ENCODE measurements around the gene B3GNT3.

Gene B3GNT3, protein sequence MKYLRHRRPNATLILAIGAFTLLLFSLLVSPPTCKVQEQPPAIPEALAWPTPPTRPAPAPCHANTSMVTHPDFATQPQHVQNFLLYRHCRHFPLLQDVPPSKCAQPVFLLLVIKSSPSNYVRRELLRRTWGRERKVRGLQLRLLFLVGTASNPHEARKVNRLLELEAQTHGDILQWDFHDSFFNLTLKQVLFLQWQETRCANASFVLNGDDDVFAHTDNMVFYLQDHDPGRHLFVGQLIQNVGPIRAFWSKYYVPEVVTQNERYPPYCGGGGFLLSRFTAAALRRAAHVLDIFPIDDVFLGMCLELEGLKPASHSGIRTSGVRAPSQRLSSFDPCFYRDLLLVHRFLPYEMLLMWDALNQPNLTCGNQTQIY

DNA sequence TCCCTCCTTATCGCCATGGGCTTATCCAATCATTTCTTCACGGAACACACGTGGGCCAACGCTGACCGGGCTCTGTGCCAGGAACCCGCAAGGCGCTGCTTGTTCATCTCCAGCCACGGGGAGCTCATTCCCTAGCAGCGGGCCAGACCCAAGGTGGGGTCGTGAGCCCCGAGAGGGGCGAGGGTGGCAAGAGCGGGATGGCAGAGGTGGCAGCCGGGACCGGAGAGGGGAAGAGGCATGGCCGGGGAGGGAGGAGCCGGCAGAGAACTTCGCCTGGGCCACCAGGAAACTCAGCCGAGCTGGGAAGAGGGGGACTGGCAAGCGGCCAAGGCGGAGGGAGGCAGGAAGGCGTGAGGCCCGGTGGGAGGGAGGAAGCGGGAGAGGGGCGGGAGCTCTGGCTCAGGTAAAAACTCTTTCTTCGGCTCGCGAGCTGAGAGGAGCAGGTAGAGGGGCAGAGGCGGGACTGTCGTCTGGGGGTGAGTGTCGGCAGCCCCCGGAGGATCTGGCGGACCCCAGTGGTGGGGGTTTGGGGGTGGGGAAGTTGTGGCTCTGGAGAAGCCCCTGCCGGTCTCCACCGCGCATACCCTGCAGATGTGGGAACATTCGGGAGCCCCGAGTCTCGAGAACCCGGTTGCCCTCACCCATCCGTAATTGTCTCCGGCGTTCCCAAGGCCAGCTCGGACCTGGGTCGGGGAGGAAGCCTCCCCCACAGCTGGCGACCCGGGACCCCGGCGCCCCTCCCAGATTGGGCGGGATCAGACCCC, at the start of gene B3GNT3:
B3GNT3 (plus strand) TSS at position 408 of the 764 bp plus-strand sequence. CDS start 12,670 bp downstream, outside the sequence.
- no peak for DNase-seq

DNA sequence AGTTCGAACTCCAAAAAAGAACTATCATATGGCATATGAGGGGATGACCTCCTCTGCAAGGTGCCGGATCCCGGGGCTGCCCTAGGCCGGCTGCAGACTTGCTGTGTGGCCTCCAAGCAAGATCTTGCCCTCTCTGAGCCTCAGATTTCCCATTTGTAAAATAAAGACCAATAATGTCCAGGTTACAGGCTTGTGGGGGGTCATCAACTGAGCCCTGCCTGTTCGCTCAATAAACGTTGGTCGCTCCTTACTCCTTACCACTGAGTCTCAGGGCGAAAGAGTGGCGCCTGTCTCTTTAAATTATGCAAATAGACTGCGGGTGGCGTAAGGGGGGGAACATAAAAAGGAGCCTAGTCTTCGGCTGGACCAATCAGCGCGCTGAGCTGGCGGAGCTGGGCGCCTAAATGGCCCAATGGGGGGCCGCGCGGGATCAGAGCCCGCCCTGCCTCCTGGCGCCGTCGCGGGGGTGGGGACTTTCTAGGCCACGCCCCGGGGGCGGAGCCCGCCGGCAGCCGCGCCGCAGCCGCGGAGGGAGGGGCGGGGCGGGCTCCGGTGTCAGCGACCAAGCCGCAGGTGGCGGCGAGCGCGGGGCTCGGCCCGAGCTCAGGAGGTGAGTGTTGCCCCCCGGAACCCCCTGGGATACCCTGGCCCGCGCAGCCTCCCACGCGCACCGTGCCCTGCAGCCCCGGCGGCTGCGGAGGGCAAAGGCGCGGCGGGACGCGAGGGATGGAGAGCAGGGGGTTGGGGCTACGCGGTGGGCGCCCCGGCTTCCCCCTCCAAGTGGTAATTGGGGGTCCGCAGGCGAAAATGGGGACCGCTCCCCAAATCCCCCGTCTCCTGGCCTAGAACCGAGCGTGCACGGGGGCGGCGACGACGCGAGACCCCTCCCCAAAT, 47.5 kb upstream of the B3GNT3 start:
- DNase-seq: peak; percentile 59 to 81

DNA sequence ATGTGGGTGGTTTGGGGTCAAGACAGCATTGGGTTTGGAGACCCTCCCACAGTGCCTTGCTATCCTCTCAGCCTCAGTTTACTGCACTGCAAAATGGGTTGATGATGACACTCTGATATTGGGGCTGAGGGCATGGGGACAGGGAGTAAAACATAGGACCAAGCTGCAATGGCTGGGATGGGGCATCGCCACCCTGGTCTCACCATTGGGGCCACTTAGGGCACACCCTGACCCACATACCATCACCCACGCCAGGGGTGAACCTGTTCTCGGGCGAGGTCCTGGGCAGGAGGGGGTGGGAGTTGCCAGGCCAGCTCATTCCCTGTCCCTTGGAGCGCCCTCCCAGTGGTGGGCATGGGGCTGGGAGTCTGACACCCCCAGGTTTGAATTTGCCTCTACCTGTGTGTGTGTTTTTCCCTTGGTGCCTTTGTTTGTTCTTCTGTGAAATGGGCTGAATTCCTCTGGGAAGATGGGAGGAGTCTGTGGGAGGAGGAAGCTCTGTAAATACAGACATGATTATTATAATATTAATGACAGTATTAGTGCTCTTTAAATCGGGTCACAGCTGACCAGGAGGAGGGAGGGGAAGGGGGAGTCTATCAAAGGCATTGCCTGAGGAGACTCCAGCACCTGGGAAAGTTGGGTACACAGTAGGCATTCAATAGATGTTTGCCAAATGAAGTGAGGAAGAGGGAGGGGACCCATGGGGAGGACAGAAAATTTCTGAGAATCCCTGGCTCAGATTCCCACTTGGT, 45.9 kb upstream of the B3GNT3 start:
- no peak for DNase-seq

DNA sequence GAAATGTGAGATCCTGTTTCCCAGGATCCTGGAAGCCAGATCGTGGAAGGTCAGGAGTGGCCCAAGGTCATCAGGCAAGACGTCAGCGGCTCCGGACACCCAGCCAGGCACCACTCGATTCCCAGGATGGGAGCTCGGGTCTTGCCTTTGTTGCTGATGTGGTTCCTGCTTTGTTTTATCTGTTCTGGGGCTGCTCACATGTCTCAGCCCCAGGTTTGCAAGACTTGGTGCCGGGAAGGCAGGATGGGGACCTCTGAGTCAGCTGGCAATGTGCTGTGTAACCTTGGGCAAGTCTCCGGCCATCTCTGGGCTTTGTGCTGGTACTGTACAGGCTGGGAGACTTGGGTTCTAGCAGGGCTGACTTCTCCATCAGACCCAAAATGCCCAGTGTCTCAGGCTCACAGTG, 45.0 kb upstream of the B3GNT3 start:
- DNase-seq: no peak

DNA sequence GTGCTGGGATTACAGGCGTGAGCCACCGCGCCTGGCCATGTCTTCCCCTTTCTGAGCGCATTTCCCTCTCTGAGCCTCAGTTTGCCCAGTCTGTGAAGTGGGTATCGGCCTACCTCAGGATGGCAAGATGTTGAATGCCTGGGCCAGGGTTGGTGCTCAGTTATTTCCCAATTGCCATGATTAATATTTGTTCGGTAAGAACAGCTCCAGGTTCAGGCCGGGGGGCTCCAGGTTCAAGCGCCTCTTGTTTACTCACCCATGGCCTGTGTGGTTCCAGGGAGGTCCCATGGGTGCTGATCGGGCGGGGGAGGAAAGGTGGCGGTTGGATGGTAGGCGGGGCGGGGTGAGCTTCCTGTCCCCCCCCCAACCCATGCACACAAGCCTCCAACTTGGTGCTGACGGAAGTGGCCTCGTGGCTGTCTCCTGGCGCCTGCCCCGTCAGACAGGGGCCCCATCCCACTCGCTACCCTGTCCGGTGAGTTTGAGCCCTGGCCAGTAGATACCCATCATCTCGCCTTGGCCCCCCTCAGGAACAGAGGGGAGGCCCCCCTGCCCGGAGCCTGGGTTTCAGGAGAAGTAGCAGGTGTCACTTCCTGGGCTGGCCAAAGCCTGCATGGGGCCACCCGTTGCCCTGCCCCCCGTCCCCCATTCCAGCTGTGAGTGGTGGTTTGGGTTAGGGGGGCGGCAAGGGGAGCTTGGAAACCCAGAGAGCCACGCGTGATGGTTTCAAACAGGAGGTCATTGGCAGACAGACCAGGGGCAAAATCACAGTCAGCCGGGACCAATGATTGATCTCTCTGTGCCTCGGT, 43.6 kb upstream of the B3GNT3 start, which contains the start of gene FCHO1:
FCHO1 (plus strand) TSS at position 375 of the 809 bp plus-strand sequence. CDS start 3,688 bp downstream, outside the sequence.
- no peak for DNase-seq

DNA sequence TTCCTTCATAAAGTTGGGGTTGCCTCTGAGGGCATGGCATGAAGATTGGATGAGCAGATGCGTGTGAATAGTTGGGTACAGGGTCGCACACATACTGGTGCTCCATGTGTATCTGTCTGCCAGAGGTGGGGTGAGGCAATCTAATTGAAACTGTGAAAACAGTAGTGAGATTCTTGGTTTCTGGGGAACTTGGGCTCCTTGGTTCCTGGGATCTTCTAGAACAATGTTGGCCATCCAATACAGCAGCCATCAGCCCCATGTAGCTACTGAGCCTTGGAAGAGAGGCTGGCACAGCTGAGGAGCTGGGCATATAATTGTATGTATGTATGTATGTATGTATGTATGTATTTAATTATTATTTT, 43.0 kb upstream of the B3GNT3 start:
- DNase-seq: no peak

DNA sequence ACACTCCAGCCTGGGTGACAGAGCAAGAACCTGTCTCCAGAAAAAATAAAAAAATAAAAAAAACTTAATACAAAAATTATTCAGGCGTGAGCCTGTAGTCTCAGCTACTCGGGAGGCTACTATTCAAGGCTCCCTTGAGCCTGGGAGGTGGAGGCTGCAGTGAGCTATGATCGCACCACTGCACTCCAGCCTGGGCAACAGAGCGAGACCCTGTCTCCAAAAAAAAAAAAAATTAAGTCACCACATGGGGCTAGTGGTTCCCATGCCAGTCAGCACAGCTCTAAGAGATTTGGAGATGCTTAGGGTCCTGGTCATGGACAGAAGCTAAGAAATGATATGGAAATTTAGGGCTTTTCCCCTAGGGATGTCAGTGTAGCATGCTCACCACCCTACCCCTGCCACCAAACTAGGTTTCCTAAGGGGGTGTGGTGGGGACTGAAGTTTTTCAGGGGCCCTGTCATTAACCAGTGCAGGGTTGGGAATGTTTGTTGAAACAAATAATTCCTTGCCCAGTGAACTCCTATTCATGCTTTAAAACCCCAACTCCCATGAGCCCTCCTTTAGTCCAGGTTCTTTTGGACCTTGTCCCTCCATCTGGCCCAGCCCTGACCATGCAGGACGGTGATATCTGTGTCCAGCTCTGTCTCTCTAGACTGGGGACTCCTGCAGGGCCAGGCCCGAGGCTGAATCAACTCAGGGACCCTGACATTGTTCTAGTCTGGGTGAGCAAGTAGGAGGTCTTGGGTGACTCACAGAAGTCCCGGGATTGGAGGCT, 41.9 kb upstream of the B3GNT3 start:
- DNase-seq: no peak

DNA sequence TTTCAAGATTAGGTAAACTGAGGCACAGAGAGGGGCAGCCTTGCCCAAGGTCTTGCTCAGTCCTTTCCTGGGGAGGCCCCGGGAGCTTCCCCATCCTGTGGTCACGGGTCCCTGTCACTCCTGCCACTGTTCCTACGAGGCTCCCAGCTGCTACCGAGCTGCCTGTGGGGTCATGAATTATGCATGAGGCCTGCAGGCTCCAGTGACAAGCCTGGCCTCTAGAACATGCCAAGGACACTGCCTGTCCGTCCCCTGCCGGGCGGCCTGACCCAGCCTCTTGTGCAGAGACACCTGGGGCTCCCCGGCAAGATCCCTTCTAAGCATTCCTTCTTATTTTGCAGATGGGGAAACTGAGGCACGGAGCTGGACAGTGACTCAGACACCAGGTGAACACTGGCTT, 41.0 kb upstream of the B3GNT3 start:
- DNase-seq: peak in 1 of 2 experiments; percentile 12

DNA sequence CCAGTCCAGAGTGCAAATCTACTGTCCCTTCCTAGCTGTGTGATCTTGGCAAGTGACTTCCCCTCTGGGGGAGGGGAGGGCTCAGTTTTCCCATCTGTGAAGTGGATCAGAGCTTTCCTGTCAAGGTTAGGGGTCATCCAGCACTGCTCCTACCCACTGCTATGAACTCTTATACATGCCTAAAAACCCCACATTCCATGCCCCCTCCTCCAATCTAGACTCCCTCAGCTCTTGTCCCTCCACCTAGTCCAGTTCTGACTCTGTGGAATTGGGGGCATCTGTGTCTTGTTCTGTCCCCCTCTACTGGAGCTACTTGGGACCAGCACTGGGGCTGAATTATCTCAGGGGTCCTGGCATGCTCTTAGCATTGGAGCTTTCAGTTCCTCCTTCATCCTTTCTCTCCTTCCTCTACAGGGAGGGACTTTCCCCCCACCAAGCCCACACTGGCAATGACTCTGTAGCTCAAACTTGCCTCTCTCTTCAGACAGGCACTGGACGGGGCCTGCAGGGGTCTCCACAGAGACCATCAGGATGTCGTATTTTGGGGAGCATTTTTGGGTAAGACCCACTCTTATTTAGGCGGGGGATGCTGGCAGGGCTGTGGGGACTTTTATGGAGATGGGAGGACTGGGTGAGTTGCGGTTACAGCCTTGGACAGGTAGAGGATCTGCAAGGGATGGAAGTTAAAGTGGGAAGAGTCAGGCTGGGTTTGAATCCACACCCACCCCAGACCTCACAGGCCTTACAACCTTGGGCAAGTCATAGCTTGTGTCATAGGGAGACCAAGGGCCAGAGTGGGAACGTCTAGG, 40.1 kb upstream of the B3GNT3 start:
- DNase-seq: no peak

DNA sequence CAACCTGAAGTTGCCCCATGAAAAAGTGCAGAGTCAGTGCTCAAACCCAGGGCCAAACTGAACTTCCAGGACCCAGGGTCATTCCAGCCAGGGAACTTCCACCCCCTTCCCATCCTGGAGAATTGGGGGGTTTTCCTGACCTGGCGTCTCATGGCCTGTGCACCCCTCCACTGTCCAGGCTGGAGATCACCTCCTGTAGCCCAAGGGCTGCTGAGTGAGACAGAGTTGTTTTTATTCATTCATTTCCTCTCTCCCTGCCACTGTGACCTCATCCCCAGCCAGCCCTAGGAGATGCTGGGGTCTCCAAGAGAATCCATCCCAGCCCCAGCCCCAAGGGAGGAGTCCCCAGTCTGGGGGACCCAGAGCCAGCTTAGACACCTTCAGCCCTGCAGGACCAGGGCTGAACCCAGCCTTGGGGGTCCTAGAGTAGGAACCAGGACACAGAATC, 39.5 kb upstream of the B3GNT3 start:
- no peak for DNase-seq

DNA sequence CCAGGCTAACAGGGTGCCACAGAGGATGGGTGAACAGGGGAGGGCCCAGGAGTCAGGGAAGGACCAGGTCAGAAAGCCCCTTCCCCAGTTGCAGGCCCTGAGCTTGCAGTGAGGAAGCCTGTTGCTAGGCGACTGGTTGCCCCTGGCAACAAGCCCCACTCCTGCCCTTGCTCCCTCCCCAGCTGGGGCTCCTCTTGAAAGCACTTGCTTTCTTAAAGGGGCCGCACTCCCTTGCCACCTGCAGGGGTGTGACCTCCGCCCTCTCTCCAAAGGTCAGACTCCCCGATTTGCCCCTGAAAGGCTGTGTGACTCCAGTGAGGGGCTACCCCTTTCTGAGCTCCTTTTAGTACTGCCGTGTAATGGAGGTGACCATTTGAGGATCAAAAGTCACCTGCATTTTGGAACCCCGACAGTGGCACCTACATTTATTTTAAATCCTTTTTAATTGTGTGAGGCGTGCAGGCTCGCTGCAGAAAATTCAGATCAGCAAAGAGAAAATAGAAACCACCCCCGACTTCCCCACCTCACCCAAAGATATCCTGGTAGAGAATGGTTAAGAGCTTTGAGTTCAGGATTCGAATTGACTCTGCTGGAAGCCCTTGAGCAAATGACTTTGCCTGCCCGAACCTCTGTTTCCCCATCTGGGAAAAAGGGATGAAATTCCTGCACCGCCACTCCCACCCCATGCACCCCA, 38.8 kb upstream of the B3GNT3 start:
- peak; percentile 26 to 52 for DNase-seq

DNA sequence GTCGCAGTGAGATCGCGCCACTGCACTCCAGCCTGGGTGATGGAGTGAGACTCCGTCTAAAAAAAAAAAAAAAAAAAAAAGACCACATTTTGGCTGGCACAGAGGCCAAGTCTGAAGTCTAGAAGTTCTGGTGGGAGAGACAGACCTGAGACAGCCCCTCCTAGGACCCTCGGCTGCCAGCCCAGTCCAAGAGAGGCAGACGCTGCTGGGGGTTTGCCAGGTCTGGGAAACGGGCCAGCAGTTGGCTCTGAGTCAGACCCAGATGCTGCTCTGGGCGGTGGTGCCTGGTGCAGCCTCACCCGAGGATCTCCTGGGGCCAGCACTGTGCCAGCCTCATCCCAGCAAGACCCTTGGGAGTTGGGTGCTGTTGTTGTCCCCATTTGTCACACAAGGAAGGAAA, 37.8 kb upstream of the B3GNT3 start:
- no peak for DNase-seq

DNA sequence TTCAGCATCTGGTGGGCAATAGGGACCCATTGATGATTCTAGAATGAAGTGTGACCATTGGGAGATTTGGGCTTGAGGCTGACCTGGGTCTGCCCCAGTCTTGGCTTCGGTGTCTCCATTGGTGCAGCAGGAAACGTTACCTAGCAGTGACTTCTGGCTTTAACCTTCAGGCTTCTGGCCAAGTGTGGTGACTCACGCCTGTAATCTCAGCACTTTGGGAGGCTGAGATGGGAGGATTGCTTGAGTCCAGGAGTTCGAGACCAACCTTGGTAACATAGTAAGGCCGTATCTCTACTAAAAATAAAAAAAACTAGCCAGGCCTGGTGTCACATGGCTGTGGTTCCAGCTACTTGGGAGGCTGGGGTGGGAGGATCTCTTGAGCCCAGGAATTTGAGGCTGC, 36.4 kb upstream of the B3GNT3 start:
- no peak for DNase-seq

DNA sequence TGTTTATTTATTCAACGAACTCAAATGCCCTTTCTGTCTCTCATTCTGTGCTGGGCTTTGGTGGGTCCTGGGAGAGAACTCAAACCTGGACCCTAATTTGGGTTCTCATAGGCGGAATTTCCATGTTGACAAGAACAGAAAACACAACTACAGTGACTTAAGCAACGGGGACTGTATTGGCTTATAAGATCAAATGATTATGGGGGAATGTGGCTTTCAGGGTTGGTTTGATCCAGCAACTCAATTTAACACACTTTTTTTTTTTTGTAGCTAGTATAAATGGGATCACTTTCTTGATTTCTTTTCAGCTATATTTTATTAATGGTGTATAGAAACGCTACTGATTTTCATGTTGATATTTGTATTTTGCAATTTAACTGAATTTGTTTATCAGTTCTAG, 33.8 kb upstream of the B3GNT3 start:
- DNase-seq: no peak

DNA sequence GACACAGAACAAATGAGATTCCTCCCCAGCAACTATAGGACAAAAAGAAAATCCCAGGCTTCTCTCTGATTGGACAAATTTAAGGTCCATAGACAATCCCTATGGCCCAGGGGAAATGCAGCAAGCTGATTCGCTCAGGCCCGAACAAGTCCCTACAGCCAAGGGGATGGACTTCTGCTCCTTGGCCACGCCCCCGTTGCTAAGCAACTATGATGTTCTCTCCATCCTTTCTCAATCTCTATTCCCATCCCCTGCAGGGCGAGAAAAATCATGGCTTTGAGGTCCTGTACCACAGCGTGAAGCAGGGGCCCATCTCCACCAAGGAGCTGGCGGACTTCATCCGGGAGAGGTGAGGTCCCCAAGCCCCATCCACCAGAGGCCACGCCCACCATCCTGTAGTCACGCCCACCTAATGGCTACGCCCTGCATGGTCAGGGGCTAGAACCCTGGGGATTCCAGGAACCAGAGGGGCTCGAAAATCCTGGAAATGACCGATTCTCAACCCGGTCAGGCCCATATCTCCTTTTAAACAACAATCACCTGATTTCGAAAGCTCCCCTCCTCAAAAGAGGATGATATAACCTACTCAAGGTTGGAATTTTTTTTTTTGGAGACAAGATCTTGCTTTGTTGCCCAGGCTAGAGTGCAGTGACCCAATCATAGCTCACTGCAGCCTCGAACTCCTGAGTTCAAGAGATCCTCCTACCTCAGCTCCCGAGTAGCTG, 32.3 kb upstream of the B3GNT3 start:
- no peak for DNase-seq

DNA sequence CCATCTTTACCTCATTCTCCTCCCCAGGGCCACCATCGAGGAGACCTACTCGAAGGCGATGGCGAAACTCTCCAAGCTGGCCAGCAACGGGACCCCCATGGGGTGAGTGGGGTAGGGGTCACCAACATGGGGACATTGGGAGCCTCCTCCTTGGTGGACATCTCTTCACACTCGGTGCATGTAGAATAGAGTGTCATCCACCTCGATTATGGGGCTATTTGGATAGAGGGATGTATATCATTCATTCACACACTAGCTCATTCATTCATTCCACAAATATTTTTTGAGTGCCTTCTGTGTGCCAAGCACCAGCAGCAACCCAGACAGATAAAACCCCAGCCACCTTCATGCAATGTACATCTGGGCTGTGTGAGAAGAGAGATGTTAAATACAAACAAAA, 30.6 kb upstream of the B3GNT3 start:
- no peak for DNase-seq

DNA sequence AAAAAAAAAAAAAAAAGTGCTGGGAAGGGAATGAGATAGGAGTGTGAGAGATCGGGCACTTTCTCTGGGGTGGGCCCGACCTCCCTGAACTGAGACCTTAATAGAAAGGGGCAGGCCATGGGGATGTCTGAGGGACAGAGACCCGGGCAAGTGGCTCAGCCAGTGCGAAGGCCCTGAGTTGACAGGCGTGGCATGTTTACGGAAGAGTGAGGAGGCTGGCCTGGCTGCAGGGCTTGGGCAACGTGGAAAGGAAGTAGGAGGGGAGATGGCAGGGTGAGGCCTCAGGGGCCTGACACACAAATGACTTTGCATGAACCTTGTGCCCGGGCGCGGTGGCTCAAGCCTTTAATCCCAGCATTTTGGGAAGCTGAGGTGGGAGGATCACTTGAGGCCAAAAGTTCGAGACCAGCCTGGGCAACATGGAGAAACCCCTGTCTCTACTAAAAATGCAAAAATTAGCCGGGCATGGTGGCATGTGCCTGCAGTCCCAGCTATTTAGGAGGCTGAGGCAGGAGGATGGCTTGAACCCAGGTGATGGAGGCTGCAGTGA, 29.8 kb upstream of the B3GNT3 start:
- DNase-seq: no peak

DNA sequence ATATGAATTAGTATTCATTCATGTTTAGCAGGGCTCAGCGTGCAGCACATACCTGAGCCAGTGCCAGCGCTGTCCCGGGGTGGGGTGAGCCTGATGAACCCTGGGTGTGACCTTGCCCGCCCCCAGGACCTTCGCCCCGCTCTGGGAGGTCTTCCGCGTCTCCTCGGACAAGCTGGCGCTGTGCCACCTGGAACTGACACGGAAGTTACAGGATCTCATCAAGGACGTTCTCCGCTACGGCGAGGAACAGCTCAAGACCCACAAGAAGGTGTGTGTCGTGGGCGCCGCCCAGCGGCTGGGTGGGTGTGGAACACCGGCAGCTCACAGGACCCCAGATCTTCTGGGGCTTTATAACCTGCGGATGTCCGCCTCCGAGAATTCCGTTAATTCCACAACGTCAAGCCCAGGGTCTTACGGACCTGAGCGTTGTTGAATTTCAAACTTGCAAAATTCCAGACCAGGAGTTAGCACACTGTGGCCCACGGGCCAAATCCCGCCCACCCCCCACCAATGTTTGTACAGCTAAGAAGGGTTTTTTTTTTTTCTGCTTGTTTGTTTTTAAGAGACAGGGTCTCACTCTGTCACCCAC, 28.3 kb upstream of the B3GNT3 start:
- DNase-seq: peak; percentile 17 to 44

Data from NCI-H187 (cell line).